Activated CD4-positive, alpha-beta T cell treated with anti-CD3 and anti-CD28 coated beads, Interleukin-2, amount 50 U/mL, for 16 hours (primary cell): Measurements from ENCODE around the gene PSTPIP1.

ENCODE experiments used
- DNase-seq: peaks from one replicate; pipeline ENCODE4 v3.0.0-alpha.2; 2020

PSTPIP1 gene

GRCh38 chr15:77032052-77032646 lies 37.2 kb downstream of the PSTPIP1 start:
- no peak for DNase-seq

- DNase-seq = no peak
Observed at GRCh38 chr15:77032647-77033416, 37.9 kb downstream of the PSTPIP1 start.

GRCh38 chr15:77033417-77033728 lies 38.4 kb downstream of the PSTPIP1 start:
- no peak for DNase-seq

GRCh38 chr15:77033729-77034671 lies 39.1 kb downstream of the PSTPIP1 start:
- DNase-seq = no peak

- no peak for DNase-seq
Observed at GRCh38 chr15:77034695-77035489, 40.0 kb downstream of the PSTPIP1 start.

GRCh38 chr15:77035584-77035983 lies 40.7 kb downstream of the PSTPIP1 start:
- DNase-seq = no peak

- DNase-seq = no peak
Observed at GRCh38 chr15:77035999-77036471, 41.1 kb downstream of the PSTPIP1 start.

GRCh38 chr15:77036537-77037387 lies 41.8 kb downstream of the PSTPIP1 start:
- DNase-seq = no peak

GRCh38 chr15:77037388-77038209 lies 42.7 kb downstream of the PSTPIP1 start:
- DNase-seq = no peak

- DNase-seq = no peak
Observed at GRCh38 chr15:77038312-77039216, 43.6 kb downstream of the PSTPIP1 start.

- no peak for DNase-seq
Observed at GRCh38 chr15:77039217-77039533, 44.2 kb downstream of the PSTPIP1 start.

GRCh38 chr15:77039848-77040247 lies 44.9 kb downstream of the PSTPIP1 start:
- DNase-seq = no peak

- DNase-seq = no peak
Observed at GRCh38 chr15:77040673-77041072, 45.7 kb downstream of the PSTPIP1 start.

GRCh38 chr15:77042245-77042919 lies 47.5 kb downstream of the PSTPIP1 start:
- no peak for DNase-seq

GRCh38 chr15:77042955-77043920 lies 48.3 kb downstream of the PSTPIP1 start:
- no peak for DNase-seq

GRCh38 chr15:77044228-77045042 lies 49.5 kb downstream of the PSTPIP1 start:
- no peak for DNase-seq

- no peak for DNase-seq
Observed at GRCh38 chr15:77045985-77046384, 51.1 kb downstream of the PSTPIP1 start.
